ENCODE results near the gene HPCAL1.

Gene HPCAL1

DNA sequence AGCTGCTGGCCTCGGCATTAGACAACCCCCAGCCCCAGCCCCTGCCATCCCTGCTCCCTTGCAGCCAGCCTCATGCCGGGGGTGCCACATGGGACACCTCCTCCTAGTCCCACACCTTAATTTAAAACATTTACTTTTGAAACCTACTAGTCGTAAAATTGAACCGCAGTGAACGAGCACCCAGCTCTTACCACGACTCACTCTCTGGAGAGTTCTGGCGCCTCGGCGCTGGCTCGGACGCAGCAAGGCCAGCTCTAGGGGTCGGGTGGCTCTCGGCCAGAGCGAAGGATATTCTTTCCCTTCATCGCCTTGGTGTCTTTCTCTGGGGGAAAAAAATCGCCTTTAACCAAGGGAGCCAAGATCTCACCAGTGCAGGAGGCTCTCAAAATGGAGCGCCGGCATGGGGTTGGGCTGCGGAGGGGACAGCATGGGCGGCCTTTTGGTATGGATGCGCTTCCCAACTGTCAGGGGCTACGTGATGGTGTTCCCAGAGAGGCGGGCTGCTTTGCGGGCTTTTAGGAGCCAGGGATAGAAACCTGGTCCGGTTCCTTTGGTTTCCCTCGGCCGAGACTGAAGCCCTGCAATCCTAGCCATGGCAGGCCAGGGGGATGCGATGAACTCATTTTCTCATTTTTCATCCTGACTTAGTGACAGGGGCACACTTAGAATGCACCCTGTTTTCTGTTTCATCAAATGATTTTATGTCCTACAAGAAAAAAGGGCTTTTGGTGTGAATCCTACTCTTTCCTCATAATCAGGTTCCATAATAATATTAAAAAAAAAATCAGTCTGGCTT lies 2.0 kb downstream of the HPCAL1 start:
- no peak for DNase-seq

- no peak for DNase-seq
These were observed 2.5 kb downstream of the HPCAL1 start for GRCh38 chr2:10305254-10305635.

DNA sequence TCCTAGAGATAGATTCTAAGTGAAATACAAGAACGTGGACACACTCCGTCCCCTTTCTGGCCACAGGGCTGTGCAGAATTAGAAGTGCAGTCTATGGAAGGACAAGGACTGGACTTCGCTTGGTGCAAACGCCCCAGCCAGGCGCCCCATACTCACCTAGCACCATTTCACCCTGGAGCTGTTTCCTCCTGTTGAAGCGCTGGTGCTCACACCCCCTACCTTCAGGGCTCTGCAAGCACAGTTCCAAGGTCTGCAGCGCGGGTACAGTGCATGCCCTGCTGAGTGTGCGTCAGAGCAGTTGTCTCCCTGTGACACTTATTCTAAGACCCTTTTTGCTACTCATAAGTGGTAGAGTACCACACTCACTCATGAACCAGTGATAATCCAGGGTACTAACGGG lies 3.0 kb downstream of the HPCAL1 start:
- DNase-seq, result no peak

GRCh38 chr2:10306901-10307463 lies 4.3 kb downstream of the HPCAL1 start:
- DNase-seq, result no peak

- no peak for DNase-seq
These were observed 5.0 kb downstream of the HPCAL1 start for GRCh38 chr2:10307561-10308156.

DNA sequence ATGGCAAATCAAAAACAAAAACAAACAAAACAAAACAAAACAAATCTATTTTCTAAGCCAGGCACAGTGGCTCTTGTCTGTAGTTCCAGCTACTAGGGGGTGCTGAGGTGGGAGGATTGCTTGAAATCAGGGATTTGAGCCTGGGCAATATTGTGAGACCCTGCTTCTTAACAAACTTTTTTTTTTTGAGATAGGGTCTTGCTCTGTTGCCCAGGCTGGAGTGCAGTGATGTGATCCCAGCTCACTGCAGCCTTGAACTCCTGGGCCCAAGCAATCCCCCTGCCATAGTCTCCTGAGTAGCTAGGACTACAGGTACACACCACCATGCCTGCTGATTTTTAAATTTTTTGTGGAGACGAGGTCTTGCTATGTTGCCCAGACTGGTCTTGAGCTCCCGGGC lies 6.2 kb downstream of the HPCAL1 start:
- no peak for DNase-seq

DNA sequence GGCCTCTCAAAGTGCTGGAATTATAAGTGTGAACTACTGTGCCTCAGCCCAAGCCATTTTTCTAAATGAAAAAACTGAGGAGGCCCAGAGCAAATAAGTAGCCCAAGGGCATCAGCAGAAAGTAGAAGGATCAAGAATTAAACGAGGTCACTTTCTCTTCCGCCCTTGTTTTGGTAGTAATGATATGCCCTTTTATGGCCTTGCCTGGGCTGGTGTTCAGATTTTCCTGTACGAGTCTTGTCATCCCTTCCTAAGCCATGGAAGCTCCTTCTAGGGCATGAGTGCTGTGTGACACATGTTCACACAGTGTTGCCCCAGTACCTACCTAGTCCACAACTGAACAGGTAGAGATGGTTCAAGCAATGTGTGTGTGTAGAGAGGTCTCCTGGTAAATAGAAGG lies 6.6 kb downstream of the HPCAL1 start:
- DNase-seq, result no peak

DNA sequence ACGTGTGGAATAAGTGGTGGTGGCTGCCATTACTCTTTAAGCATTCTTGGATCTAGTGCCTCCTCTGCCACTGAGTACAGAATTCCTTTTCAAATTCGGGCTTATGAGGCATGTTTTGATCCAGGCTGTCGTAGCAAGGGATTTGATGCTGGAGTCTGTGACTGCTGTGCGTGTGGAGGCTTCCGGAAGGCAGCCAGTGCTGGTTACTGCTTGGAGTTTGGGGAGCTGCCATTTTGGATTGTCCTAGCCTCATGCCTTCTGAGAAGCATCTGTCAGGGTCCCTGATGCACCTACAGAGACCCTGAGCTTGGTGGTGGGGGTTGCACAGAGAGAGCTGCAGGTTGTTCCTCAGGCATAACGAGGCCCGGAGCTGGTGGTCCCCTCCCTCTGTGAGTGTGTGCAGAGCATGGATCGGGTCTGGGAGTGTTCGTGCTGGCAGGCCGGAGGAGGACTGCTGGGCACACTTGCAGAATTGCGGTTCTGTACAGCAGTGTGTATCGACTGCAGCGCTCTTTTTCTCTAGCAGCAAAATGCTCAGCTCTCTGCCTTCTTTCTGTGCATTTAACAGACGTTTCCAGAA lies 7.7 kb downstream of the HPCAL1 start:
- no peak for DNase-seq

DNA sequence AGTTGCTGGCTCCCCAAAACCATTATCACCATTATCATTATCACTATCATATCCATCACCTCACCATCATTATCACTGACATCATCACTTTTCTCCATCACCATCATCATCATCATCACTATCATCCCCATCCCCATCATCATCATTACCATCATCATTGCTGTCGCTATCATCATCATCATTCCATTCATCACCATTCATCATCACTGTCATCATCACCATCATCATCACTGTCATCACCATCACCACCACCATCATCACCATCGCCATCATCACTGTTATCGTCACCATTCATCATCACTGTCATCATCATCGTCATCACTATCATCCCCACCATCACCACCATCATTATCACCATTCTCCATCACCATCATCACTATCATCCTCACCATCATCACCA lies 9.0 kb downstream of the HPCAL1 start:
- no peak for DNase-seq

DNA sequence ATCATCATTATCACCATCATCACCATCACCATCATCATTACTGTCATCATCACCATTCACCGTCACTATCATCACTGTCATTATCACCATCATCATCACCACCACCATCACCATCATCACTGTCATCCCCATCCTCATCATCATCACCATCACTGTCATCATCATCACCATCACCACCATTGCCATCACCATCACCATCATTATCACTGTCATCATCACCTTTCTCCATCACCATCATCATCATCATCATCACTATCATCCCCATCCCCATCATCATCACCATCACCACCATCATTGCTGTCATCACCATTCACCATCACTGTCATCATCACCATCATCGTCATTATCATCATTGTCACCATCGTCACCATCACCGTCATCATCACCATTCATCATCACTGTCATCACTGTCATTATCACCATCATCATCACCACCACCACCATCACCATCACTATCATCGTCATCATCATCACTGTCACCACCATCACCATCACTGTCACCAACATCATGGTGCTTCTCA lies 9.8 kb downstream of the HPCAL1 start:
- DNase-seq, result no peak

DNA sequence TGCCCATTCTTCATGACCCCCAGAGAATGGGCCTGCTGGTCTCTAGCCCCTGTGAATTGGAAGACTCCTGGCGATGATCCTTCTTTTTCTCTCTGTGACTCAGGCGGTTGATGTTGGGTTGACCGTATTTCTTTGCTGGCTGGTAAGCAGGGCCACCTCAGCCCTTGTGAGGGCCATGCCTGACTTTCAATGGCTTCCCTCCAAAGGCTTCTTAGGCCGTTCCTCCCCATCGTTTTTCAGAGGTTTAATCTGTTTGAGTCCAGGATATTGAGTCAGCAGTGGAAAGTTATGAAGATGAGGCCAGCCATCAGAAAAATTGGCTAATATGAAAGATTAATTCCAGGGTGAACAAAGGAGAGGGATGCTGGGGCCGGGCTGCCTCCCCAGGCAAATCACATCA lies 13.6 kb downstream of the HPCAL1 start:
- no peak for DNase-seq

- no peak for DNase-seq
These were observed 14.2 kb downstream of the HPCAL1 start for GRCh38 chr2:10316860-10317259.

DNA sequence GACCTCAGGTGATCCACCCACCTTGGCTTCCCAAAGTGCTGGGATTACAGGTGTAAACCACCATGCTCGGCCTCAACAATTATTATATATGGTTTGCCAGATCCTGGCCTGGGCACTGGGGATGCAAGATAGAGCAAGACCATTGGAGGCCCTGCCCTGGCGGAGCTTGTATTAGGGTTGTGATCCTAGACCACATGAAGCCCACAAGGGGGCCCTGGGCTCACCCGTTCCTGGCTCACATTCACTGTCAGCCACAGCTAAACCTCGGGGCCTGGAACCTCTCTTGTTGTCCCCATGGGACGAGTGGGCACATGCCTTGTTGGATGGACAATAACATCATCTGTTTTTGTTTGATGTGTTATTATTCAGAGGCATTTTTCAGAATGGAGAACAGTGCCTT lies 14.9 kb downstream of the HPCAL1 start:
- DNase-seq, result no peak

DNA sequence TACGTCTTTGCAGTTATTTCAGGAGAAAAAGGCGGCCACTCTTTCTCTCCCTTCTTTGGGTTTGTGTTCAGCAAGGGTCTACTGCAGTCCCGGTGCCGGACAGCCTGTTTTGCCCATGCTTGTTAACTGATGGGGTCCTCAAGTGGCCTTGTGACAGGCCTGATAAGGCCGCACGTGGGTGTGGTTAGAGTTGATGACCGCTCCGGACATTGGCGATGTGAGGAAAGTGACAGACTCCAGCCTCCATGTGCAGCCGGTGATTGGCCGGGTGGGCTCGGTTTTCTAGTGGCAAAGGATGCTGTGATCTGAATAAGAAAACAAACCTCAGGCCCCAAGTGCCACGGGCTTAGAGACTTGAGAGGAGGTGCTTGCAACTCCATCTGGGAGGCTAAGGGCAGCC lies 15.6 kb downstream of the HPCAL1 start:
- DNase-seq, result no peak

GRCh38 chr2:10319892-10320574 lies 17.3 kb downstream of the HPCAL1 start:
- no peak for DNase-seq

DNA sequence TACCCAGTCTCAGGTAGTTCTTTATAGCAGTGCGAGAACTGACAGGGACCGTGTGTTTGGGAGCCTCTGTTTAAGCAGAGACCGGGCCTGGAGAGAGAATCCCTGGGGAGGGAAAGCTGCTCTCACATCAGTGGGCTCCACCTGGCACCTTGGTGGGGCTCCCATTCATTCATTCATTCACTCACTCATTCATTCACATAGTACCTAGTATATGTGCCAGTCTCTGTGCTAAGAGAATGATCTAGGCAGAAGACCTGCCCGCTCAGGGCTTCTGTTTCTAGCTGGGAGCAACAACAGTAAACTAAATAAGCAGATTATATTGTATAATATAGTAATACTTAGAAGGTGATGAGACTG lies 17.8 kb downstream of the HPCAL1 start:
- DNase-seq, result no peak

DNA sequence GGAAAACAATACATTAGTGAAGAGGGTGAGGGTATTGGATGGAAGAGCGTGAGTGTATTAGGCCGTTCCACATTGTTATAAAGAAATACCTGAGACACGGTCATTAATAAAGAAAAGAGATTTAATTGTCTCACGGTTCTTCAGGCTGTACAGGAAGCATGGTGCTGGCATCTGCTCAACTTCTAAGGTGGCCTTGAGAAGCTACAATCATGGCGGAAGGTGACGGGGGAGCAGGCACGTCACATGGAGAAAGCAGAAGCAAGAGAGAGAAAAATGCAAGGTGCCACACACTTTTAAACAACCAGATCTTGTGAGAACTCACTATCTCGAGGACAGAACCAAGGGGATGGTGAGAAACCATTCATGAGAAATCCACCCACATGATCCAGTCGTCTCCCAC lies 18.2 kb downstream of the HPCAL1 start:
- no peak for DNase-seq

DNA sequence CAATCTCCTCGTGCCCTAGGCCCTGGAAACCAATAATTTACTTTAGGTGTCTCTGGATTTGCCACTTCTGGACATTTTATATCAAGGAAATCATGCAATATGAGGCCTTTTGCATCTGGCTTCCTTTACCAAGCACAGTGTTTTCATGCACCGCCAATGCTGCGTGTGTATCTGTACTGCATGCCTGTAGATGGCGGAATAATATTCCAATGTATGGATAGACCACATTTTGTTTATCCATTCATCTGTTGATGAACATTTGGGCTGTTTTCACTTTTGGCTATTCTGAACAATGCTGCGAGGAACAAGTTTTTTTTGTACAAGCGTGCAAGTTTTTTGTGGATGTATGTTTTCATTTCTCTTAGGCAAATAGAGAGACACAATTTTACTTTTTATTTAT lies 18.9 kb downstream of the HPCAL1 start:
- no peak for DNase-seq

DNA sequence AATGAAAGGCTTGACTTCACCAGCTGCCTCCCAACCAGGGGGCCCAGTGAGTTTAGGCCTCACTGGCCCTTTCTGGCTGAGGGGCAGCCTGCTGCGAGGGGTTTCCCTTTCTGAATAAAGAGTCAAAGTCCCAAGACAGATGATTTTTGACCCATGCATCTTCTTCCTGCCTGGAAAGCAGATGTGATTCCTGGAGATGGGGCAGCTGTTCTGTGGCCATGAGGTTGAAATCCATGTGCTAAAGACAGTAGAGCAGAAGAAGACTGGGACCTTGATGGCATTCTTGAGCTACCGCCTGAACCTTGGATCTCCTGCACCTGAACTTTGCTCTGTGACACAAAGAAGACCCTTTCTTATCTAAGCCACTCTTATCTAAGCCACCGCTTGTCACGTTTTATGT lies 19.8 kb downstream of the HPCAL1 start:
- DNase-seq, result no peak

DNA sequence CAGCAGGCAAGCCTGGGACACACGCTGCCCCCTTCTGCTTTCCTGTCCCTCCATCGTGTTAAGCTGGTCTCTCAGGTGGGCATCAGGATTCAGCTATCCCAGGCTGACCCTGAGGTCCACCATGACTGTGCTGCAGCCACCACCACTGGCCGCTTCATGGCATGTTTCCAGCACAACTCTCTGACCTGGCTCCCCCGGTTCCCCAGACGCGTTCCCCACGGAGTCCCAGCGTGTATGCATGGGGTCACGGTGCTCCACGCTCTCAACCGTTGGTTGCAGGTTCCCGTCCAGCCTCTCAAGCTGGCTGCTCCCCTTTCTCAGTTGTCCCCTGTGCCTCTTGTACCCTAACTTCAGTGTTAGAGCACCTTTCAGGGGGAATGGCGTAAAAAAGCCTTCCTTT lies 20.3 kb downstream of the HPCAL1 start:
- DNase-seq, result no peak

- DNase-seq, result no peak
These were observed 20.8 kb downstream of the HPCAL1 start for GRCh38 chr2:10323535-10323934.

DNA sequence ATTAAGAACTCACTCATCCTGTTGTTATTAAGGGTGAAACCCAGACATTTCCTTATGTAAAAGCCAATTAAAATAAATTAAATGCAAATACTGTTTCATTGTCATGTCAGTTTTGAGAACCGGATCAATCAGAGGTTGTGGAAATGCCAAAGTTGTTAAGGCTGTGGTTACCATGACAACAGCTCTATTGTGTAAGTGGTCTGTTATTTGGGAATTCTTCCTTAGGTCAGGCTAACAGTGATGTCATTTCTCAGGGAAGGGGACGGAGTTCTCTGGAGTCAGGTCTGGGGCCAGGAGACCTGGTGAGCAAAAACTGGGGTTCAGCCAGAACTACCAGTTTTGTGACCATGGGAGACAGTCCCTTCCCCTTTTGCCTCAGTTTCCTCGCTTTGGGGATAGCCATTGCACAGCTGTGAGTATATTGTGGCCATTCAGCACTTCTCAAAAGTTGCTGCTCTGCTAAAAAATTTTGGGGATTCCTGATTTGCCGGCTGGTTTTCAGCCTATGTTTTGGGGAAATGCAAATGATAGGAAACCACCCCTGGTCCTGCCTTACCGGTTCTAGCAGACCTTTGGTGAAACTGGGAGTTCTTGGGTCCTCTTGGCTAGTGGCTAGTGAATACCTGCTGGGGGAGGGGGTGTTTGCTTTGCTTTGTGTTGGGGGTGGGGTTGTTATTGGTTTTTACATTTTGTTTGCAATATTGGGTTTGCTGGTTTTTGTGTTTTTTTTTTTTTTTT lies 21.6 kb downstream of the HPCAL1 start:
- no peak for DNase-seq

Data from NCI-H1092 treated with DMSO at 0.1 percent for 48 hours (cell line).